Measurements from ENCODE around the gene AKAP1.

- TF ChIP-seq, protein P1, sequence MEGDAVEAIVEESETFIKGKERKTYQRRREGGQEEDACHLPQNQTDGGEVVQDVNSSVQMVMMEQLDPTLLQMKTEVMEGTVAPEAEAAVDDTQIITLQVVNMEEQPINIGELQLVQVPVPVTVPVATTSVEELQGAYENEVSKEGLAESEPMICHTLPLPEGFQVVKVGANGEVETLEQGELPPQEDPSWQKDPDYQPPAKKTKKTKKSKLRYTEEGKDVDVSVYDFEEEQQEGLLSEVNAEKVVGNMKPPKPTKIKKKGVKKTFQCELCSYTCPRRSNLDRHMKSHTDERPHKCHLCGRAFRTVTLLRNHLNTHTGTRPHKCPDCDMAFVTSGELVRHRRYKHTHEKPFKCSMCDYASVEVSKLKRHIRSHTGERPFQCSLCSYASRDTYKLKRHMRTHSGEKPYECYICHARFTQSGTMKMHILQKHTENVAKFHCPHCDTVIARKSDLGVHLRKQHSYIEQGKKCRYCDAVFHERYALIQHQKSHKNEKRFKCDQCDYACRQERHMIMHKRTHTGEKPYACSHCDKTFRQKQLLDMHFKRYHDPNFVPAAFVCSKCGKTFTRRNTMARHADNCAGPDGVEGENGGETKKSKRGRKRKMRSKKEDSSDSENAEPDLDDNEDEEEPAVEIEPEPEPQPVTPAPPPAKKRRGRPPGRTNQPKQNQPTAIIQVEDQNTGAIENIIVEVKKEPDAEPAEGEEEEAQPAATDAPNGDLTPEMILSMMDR (IDR thresholded peaks at IDR 0.05), result no peak
- TF ChIP-seq ZFX (IDR thresholded peaks at IDR 0.05; ENCODE audit: borderline replicate concordance), result no peak
Observed at GRCh38 chr17:57135789-57136291, 50.8 kb downstream of the AKAP1 start.
